Hepatocyte (in vitro differentiated cells): ENCODE data around the gene GAST. TPM values are rescaled to one million over a fixed set of nuclear protein-coding genes. Genes with fewer than 3 reads are reported as not detected.
"Not testable (repeated sequence)": the region's sequence is repeated elsewhere in the genome, so short reads cannot be mapped to it uniquely, and the experiment has no call there.

Source experiments
- DNase-seq: peaks from one replicate; pipeline ENCODE4 v3.0.0-alpha.2; 2016; ENCODE audit warnings: low spot score
- H2AFZ ChIP-seq: fragments of 200-600 bp; sonication (generic); 2 replicates; pipeline ENCODE4 v1.6.0; 2016; ENCODE audit warnings: antibody characterized with exemption, mild to moderate bottlenecking
- H3K27ac ChIP-seq: fragments of 200-600 bp; sonication (generic); 2 replicates; pipeline ENCODE4 v1.5.1; 2016; ENCODE audit warnings: mild to moderate bottlenecking
- H3K27me3 ChIP-seq: fragments of 200-600 bp; sonication (generic); 2 replicates; pipeline ENCODE4 v1.6.1; 2016
- H3K36me3 ChIP-seq: fragments of 200-600 bp; sonication (generic); replicated peaks from 2 replicates; pipeline ENCODE4 v1.5.1; 2016; ENCODE audit warnings: low read depth; ENCODE audit not compliant: insufficient read depth
- H3K4me1 ChIP-seq: fragments of 200-600 bp; sonication (generic); 2 replicates; pipeline ENCODE4 v1.5.1; 2016; ENCODE audit warnings: mild to moderate bottlenecking, moderate library complexity; ENCODE audit not compliant: insufficient read depth
- H3K4me2 ChIP-seq: fragments of 200-600 bp; sonication (generic); 2 replicates; pipeline ENCODE4 v1.6.0; 2016
- H3K4me3 ChIP-seq: fragments of 200-600 bp; sonication (generic); 2 replicates; pipeline ENCODE4 v1.5.1; 2016; ENCODE audit warnings: mild to moderate bottlenecking
- H3K79me2 ChIP-seq: fragments of 200-600 bp; sonication (generic); 2 replicates; pipeline ENCODE4 v1.6.0; 2017; ENCODE audit warnings: mild to moderate bottlenecking
- H3K9me2 ChIP-seq: fragments of 200-600 bp; sonication (generic); replicated peaks from 2 replicates; pipeline ENCODE4 v1.6.0; 2017; ENCODE audit warnings: mild to moderate bottlenecking; ENCODE audit not compliant: insufficient read depth
- H3K9me3 ChIP-seq: fragments of 200-600 bp; sonication (generic); 2 replicates; pipeline ENCODE4 v1.5.1; 2016; ENCODE audit warnings: low read depth, mild to moderate bottlenecking
- H4K20me1 ChIP-seq: fragments of 200-600 bp; sonication (generic); 2 replicates; pipeline ENCODE4 v1.6.0; 2016; ENCODE audit warnings: mild to moderate bottlenecking; ENCODE audit not compliant: insufficient read depth, poor library complexity, severe bottlenecking
- EZH2 ChIP-seq: fragments of 200-600 bp; sonication (generic); IDR thresholded peaks from 2 replicates; pipeline ENCODE4 v1.6.1; 2016; ENCODE audit warnings: antibody characterized with exemption, mild to moderate bottlenecking, borderline replicate concordance
- EZH2phosphoT487 ChIP-seq: fragments of 200-600 bp; sonication (generic); IDR thresholded peaks from one replicate; pipeline ENCODE4 v1.6.1; 2018; ENCODE audit warnings: antibody characterized with exemption, mild to moderate bottlenecking, low read depth, moderate library complexity; ENCODE audit not compliant: unreplicated experiment, severe bottlenecking
- WGBS: methylation state at CpG from one replicate; pipeline ENCODE4 v1.1.6; 2016; ENCODE audit warnings: low lambda C conversion rate; ENCODE audit errors: missing lambda C conversion rate; 5-methylcytosine and 5-hydroxymethylcytosine counted together
- polyA plus RNA-seq: library from polyadenylated mRNA; unstranded; fragments of >200 nt; fragmentation: Nextera tagmentation; extraction: Ambion mirVana; gene quantifications from 2 replicates; pipeline ENCODE4 v1.2.1, GENCODE V29; 2016
- total RNA-seq: library from RNA; depleted of rRNA; stranded (reverse); fragments of >200 nt; gene quantifications from 2 replicates; pipeline ENCODE4 v1.2.3, GENCODE V29; 2014
- TF ChIP-seq, protein P1 (sequence below): fragments of 200-600 bp; sonication (generic); IDR thresholded peaks from 2 replicates; pipeline ENCODE4 v1.5.1; 2016; ENCODE audit warnings: antibody characterized with exemption, mild to moderate bottlenecking; ENCODE audit not compliant: poor library complexity

The GAST gene
- total and polyA plus RNA-seq, 2 experiments from 2014 or later = 2.3 TPM; not detected in 1

DNA sequence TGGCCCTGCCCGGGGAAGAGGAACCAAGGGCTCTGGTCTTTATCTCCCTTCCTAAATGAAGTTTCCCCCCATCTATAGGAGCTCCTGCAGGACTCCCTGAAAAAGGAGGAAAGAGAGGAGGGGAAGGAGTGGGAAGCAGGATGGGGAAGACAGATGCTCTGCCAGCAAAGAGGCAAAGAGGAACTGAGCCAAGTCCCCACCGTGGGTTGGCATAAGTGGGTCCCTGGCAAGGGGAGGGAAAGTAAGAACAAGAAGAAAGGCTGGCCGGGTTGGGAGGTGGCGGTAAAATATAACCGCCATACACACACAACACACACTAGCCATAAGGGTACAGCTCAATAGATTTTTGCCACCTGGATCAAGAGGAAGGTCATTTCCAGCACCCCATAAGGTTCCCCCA lies 29.5 kb upstream of the GAST start:
- no peak overlapping the region for H3K4me2 ChIP-seq
- no peak overlapping the region for H3K4me3 ChIP-seq
- no peaks in the 10 kb centered on the region for H3K9me2 ChIP-seq
- no peak for TF ChIP-seq EZH2phosphoT487
- no peak for TF ChIP-seq EZH2
- TF ChIP-seq, protein P1, sequence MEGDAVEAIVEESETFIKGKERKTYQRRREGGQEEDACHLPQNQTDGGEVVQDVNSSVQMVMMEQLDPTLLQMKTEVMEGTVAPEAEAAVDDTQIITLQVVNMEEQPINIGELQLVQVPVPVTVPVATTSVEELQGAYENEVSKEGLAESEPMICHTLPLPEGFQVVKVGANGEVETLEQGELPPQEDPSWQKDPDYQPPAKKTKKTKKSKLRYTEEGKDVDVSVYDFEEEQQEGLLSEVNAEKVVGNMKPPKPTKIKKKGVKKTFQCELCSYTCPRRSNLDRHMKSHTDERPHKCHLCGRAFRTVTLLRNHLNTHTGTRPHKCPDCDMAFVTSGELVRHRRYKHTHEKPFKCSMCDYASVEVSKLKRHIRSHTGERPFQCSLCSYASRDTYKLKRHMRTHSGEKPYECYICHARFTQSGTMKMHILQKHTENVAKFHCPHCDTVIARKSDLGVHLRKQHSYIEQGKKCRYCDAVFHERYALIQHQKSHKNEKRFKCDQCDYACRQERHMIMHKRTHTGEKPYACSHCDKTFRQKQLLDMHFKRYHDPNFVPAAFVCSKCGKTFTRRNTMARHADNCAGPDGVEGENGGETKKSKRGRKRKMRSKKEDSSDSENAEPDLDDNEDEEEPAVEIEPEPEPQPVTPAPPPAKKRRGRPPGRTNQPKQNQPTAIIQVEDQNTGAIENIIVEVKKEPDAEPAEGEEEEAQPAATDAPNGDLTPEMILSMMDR = no peak
- no peak overlapping the region for H2AFZ ChIP-seq
- H3K36me3 ChIP-seq = no peaks in the 10 kb centered on the region
- H3K79me2 ChIP-seq = no peaks in the 10 kb centered on the region
- H4K20me1 ChIP-seq = no peaks in the 10 kb centered on the region
- no peaks in the 10 kb centered on the region for H3K9me3 ChIP-seq
- H3K4me1 ChIP-seq = peaks cover 1% of the 10 kb centered on the region
- WGBS = 93% methylated on average over 5 of the region's 5 CpGs
- H3K27ac ChIP-seq = no peak overlapping the region
- no peak for DNase-seq
- H3K27me3 ChIP-seq = no peaks in the 10 kb centered on the region

DNA sequence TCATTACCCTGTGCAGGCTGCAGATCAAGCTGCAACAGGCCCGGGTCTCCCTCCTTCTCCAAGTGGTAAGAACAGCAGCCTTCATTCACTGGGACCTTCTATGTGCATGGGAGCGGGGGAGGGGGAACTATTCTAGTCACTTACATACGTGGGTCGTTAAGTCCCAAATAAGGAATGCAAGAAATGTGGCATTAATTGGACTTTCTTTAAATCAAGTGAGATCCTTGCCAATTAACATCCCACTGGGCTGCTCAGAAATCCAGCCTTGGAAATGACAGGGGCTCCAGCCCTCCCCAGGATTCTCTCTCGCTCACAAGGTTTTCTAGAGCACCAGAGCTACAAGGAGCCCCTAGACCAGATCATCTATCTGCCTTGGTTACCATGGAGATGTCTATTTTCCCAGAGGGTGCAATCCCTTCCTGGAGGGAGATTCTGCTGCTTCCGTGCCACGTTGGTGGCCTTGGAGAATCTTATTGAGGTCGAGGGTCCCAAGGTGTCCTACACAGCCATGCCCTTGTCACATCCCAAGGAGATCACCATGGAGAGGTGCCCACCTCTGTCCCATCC lies 28.6 kb upstream of the GAST start:
- H3K4me1 ChIP-seq = peaks cover 4% of the 10 kb centered on the region
- no peak overlapping the region for H3K27ac ChIP-seq
- H3K27me3 ChIP-seq = no peaks in the 10 kb centered on the region
- 73% methylated on average over 8 of the region's 8 CpGs for WGBS
- no peaks in the 10 kb centered on the region for H3K9me2 ChIP-seq
- H3K79me2 ChIP-seq = no peaks in the 10 kb centered on the region
- H3K4me2 ChIP-seq = no peak overlapping the region
- TF ChIP-seq EZH2phosphoT487 = no peak
- no peak for TF ChIP-seq EZH2
- TF ChIP-seq, protein P1 = no peak
- no peak overlapping the region for H2AFZ ChIP-seq
- H3K4me3 ChIP-seq = no peak overlapping the region
- no peaks in the 10 kb centered on the region for H3K9me3 ChIP-seq
- no peaks in the 10 kb centered on the region for H4K20me1 ChIP-seq
- H3K36me3 ChIP-seq = no peaks in the 10 kb centered on the region
- no peak for DNase-seq

DNA sequence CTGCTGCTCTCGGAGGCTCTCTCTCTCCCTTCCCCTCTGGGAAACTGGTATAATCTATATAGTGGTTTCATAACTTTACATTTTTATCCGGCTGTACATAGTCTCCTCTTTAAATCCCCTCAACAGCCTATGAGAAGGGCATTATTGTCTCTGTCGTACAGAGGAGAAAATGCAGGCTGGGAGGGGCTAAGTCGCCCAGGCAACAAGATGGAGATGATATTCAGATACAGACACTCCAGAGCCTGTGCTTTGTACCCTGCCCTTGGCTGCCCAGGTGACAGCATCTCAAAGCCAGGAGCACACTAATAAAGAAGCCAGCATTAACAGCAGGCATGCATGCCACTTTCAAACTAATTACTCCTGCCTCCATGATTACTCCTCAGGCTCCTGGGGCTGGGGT lies 28.1 kb upstream of the GAST start:
- DNase-seq = no peak
- Histone ChIP-seq H3K4me3 (no peak overlapping the region), H3K4me1 (peaks cover 4% of the 10 kb centered on the region), H3K9me3 (no peaks in the 10 kb centered on the region), H3K4me2 (no peak overlapping the region), H3K79me2 (no peaks in the 10 kb centered on the region), H4K20me1 (no peaks in the 10 kb centered on the region), H3K9me2 (no peaks in the 10 kb centered on the region), H3K27me3 (no peaks in the 10 kb centered on the region), H2AFZ (no peak overlapping the region), H3K27ac (no peak overlapping the region), H3K36me3 (no peaks in the 10 kb centered on the region)
- TF ChIP-seq EZH2phosphoT487 (no peak), EZH2 (no peak)
- TF ChIP-seq, protein P1 = no peak
- 67% methylated on average over 4 of the region's 4 CpGs for WGBS

DNA sequence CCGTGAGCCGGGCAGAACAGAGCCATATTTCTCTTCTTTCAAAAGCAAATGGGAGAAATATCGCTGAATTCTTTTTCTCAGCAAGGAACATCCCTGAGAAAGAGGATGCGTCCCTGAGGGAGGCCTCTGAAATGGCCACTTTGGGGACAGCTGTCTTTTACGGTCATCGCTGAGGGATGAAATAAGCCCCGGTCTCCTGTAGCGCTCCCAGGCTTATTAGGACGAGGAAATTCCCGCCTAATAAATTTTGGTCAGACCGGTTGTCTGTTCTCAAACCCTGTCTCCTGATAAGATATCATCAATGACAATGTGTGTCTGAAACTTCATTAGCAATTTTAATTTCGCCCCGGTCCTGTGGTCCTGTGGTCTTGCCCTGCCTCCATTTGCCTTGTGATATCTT lies 26.4 kb upstream of the GAST start:
- not testable (repeated sequence) for H3K4me3 ChIP-seq, H3K27ac ChIP-seq, H3K36me3 ChIP-seq, H3K9me3 ChIP-seq, H3K4me2 ChIP-seq, H3K9me2 ChIP-seq, H2AFZ ChIP-seq, DNase-seq, H3K27me3 ChIP-seq
- H3K79me2 ChIP-seq = peaks cover 14% of the 10 kb centered on the region
- WGBS = 89% methylated on average over 13 of the region's 13 CpGs
- peaks cover 14% of the 10 kb centered on the region for H4K20me1 ChIP-seq
- H3K4me1 ChIP-seq = peaks cover 12% of the 10 kb centered on the region
